Stimulated activated CD4-positive, alpha-beta T cell treated with anti-CD3 and anti-CD28 coated beads, Interleukin-15, amount 100 ng/mL, for 24 hours (primary cell): ENCODE measurements around the gene PTX4.

Experiments
- DNase-seq: peaks from one replicate; pipeline ENCODE4 v3.0.0-alpha.2; 2020

PTX4 gene

GRCh38 chr16:1523581-1524245 is 35.0 kb upstream of the PTX4 start:
- DNase-seq = no peak

- no peak for DNase-seq
Observed at GRCh38 chr16:1520461-1520860, 31.7 kb upstream of the PTX4 start.

- no peak for DNase-seq
Observed at GRCh38 chr16:1519831-1520230, 31.1 kb upstream of the PTX4 start.

GRCh38 chr16:1518626-1519135 is 29.9 kb upstream of the PTX4 start:
- DNase-seq = no peak

GRCh38 chr16:1514507-1514906 is 25.8 kb upstream of the PTX4 start:
- no peak for DNase-seq

GRCh38 chr16:1512774-1513173 is 24.0 kb upstream of the PTX4 start:
- DNase-seq = no peak

GRCh38 chr16:1511662-1512569 is 23.2 kb upstream of the PTX4 start:
- DNase-seq = no peak

GRCh38 chr16:1510941-1511351 is 22.2 kb upstream of the PTX4 start:
- no peak for DNase-seq

GRCh38 chr16:1510272-1510671 is 21.5 kb upstream of the PTX4 start:
- DNase-seq = no peak

- DNase-seq = no peak
Observed at GRCh38 chr16:1509307-1510221, 20.8 kb upstream of the PTX4 start.

- DNase-seq = no peak
Observed at GRCh38 chr16:1508494-1509187, 19.9 kb upstream of the PTX4 start.

GRCh38 chr16:1506494-1507213 is 17.9 kb upstream of the PTX4 start:
- DNase-seq = no peak

- no peak for DNase-seq
Observed at GRCh38 chr16:1505912-1506311, 17.2 kb upstream of the PTX4 start.

GRCh38 chr16:1505073-1505844 is 16.5 kb upstream of the PTX4 start:
- DNase-seq = no peak

- no peak for DNase-seq
Observed at GRCh38 chr16:1503110-1503955, 14.6 kb upstream of the PTX4 start.

- DNase-seq = no peak
Observed at GRCh38 chr16:1502092-1503004, 13.6 kb upstream of the PTX4 start.

GRCh38 chr16:1501630-1502029 is 12.9 kb upstream of the PTX4 start:
- DNase-seq = no peak

GRCh38 chr16:1500465-1501150 is 11.9 kb upstream of the PTX4 start:
- no peak for DNase-seq
